ENCODE results near the gene PROCA1. TPM values are rescaled to one million over a fixed set of nuclear protein-coding genes. Genes with fewer than 3 reads are reported as not detected.
A peak's percentile ranks its signal among the peaks of the same experiment; 100 is the strongest.

PROCA1 gene
- total and polyA plus RNA-seq, 2 of the 8 experiments (the other 6 are each of a cell fraction or from before 2014, with no cell fraction given), result 21.2 to 26.3 TPM

GRCh38 chr17:28755486-28755885, 43.8 kb upstream of the PROCA1 start:
- no peak overlapping the region for H2BK12ac ChIP-seq (ENCODE audit: low read depth, low read length)
- no peak overlapping the region for H3K27ac ChIP-seq (ENCODE audit: low read depth, low read length)
- H3K4ac ChIP-seq (replicated peaks; ENCODE audit: insufficient read length, low read depth, low read length), result no peak overlapping the region
- no peaks in the 10 kb centered on the region for H3K9me3 ChIP-seq (ENCODE audit: insufficient read depth in 2 of 2, low read depth in 1 of 2, low read length in 1 of 2)
- peaks cover under 1 to 7% (median 2%) of the 10 kb centered on the region in 4 experiments; a peak in 6 of 7 replicates for H3K4me1 ChIP-seq (replicated peaks in 1 of 4; ENCODE audit: control insufficient read depth in 3 of 4, insufficient read depth in 4 of 4, low read length in 3 of 4)
- POLR2A ChIA-PET (ENCODE audit: partially characterized antibody), result interaction anchor here (1.3 to 9.7 kb wide), 4 partner anchors 12 to 105 kb away, joined by 3 to 134 read pairs (median 4); partner anchors contain the start of genes RPL23A and TRAF4
- no peak overlapping the region for H3K23ac ChIP-seq (ENCODE audit: insufficient read length)
- FAIRE-seq (no peak), DNase-seq (ENCODE audit: low read depth in 1 of 2, low spot score in 2 of 2) (no peak)
- H3K18ac ChIP-seq (ENCODE audit: extremely low read depth, low read length), result no peak overlapping the region
- H2BK5ac ChIP-seq (ENCODE audit: low read depth, low read length), result 0 out of 2 replicates have a peak overlapping the region, but pooled peaks have one; percentile 31
- H3K23me2 ChIP-seq (ENCODE audit: low read depth, low read length), result no peaks in the 10 kb centered on the region
- no peaks in the 10 kb centered on the region for H3K27me3 ChIP-seq (replicated peaks in 1 of 4; ENCODE audit: control insufficient read depth in 3 of 4, extremely low read depth in 1 of 4, insufficient read depth in 3 of 4, low read length in 3 of 4)
- H2BK20ac ChIP-seq (ENCODE audit: low read length), result no peak overlapping the region
- H3K79me2 ChIP-seq (ENCODE audit: control insufficient read depth in 1 of 2, insufficient read depth in 2 of 2, low read length in 2 of 2), result peaks cover 0 to 9% of the 10 kb centered on the region in 2 experiments; a peak in 1 of 4 replicates
- no peak for TF ChIP-seq EZH2 (IDR thresholded peaks at IDR 0.05; ENCODE audit: low read depth, low read length, severe bottlenecking)
- no peak for TF ChIP-seq TAF1 (IDR thresholded peaks at IDR 0.05; ENCODE audit: low read depth, low read length)
- no peak for TF ChIP-seq CEBPB (IDR thresholded peaks at IDR 0.05; ENCODE audit: low read depth, low read length)
- TF ChIP-seq BCL11A (IDR thresholded peaks at IDR 0.05; ENCODE audit: low read depth in 2 of 2, low read length in 2 of 2), result no peak
- no peak for TF ChIP-seq SP2 (IDR thresholded peaks at IDR 0.05; ENCODE audit: low read length)
- TF ChIP-seq CREB1 (IDR thresholded peaks at IDR 0.05), result no peak
- TF ChIP-seq SUZ12 (IDR thresholded peaks at IDR 0.05; ENCODE audit: low read length), result no peak
- TF ChIP-seq NRF1 (IDR thresholded peaks at IDR 0.05; ENCODE audit: low read depth, low read length), result no peak
- no peak for TF ChIP-seq YY1 (IDR thresholded peaks at IDR 0.05; ENCODE audit: low read depth, low read length)
- no peak for TF ChIP-seq CHD2 (IDR thresholded peaks at IDR 0.05; ENCODE audit: low read length)
- no peak overlapping the region for H3K4me2 ChIP-seq (ENCODE audit: insufficient read depth in 1 of 2, low read depth in 2 of 2, low read length in 2 of 2)
- H2BK120ac ChIP-seq (replicated peaks; ENCODE audit: low read depth, low read length), result no peak overlapping the region
- H3K4me3 ChIP-seq (ENCODE audit: extremely low read depth in 1 of 4, insufficient read depth in 2 of 4, low read depth in 3 of 4, low read length in 4 of 4), result no peak overlapping the region
- no peaks in the 10 kb centered on the region; the same call in 1 of the 2 replicates for H3K79me1 ChIP-seq (ENCODE audit: low read depth, low read length)
- 94% methylated on average over 7 of the region's 7 CpGs; no CpG with 5 or more reads in 1 of the 2 experiments for WGBS, 2 experiments (ENCODE audit: extremely low coverage in 1 of 2, insufficient coverage in 1 of 2, insufficient read length in 1 of 2, insufficient replicate concordance in 2 of 2, low coverage in 1 of 2, low lambda C conversion rate in 2 of 2, missing lambda C conversion rate in 1 of 2)
- no peak overlapping the region for H4K8ac ChIP-seq (ENCODE audit: extremely low read depth, insufficient read depth, low read length)
- H2BK15ac ChIP-seq (ENCODE audit: low read length), result no peak overlapping the region
- H3K9ac ChIP-seq (replicated peaks in 1 of 4; ENCODE audit: extremely low read depth in 1 of 4, low read depth in 3 of 4, low read length in 3 of 4), result no peak overlapping the region
- H3K56ac ChIP-seq (replicated peaks; ENCODE audit: insufficient read length, low read depth, low read length), result no peak overlapping the region
- H3K36me3 ChIP-seq (ENCODE audit: control insufficient read depth in 2 of 4, insufficient read depth in 4 of 4, low read length in 3 of 4), result peaks cover 19 to 43% (median 27%) of the 10 kb centered on the region in 4 experiments
- H3K14ac ChIP-seq (ENCODE audit: insufficient read length), result no peak overlapping the region
- CTCF ChIA-PET (ENCODE audit: partially characterized antibody), result interaction anchor here (0.7 to 11.7 kb wide), 6 partner anchors 7 to 123 kb away, joined by 3 to 316 read pairs (median 6); partner anchors contain the start of genes NEK8, RPL23A and TLCD1
- no peak overlapping the region for H4K5ac ChIP-seq (ENCODE audit: insufficient read length, low read depth, low read length)
- peaks cover under 1 to 7% of the 10 kb centered on the region in 2 experiments for H4K20me1 ChIP-seq (replicated peaks in 1 of 2; ENCODE audit: control insufficient read depth in 1 of 2, insufficient read depth in 2 of 2, low read length in 2 of 2)
- H4K91ac ChIP-seq (replicated peaks; ENCODE audit: insufficient read length, low read length), result no peak overlapping the region
- H2AK5ac ChIP-seq (ENCODE audit: low read depth, low read length), result no peak overlapping the region
- H2AFZ ChIP-seq (ENCODE audit: low read length), result no peak overlapping the region
